HG03354 (cell line): ENCODE results near the gene DPP7.
"Not testable (repeated sequence)": the region's sequence is repeated elsewhere in the genome, so short reads cannot be mapped to it uniquely, and the experiment has no call there.

Experiments
- ATAC-seq: cut with Tn5 transposase; IDR thresholded peaks from one replicate; pipeline ENCODE4 v1.9.1; 2021; ENCODE audit warnings: mild to moderate bottlenecking; ENCODE audit not compliant: unreplicated experiment, poor library complexity, severe bottlenecking

The DPP7 gene

GRCh38 chr9:137062798-137063197 is 51.7 kb downstream of the DPP7 start:
- ATAC-seq, result not testable (repeated sequence)

DNA sequence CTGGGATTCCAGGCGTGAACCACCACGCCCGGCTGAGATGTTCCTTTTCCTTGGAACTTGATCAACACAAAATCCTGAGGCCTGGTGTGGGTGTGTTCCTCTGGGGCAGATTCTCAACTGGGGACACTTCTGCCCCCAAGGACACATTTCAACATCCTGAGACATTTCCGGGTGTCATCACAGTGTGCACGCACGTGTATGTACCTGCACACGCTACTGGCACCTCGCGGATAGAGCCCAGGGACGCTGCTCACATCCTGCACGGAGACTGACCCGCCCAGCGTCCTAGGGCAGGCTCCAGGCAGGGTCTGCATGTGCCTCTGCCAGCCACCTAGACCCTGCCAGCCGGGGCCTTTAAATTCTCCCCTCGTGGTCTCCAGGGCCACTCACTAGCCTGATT is 52.1 kb downstream of the DPP7 start:
- no peak for ATAC-seq
